Activated naive CD4-positive, alpha-beta T cell (primary cell): ENCODE results near the gene EIF2B5.
"Not testable (repeated sequence)": the region's sequence is repeated elsewhere in the genome, so short reads cannot be mapped to it uniquely, and the experiment has no call there.

ENCODE experiments used
- DNase-seq, 4 experiments: peaks; one replicate each; lab custom pipeline; 2025; lab: John Stamatoyannopoulos, UW

EIF2B5 gene

DNA sequence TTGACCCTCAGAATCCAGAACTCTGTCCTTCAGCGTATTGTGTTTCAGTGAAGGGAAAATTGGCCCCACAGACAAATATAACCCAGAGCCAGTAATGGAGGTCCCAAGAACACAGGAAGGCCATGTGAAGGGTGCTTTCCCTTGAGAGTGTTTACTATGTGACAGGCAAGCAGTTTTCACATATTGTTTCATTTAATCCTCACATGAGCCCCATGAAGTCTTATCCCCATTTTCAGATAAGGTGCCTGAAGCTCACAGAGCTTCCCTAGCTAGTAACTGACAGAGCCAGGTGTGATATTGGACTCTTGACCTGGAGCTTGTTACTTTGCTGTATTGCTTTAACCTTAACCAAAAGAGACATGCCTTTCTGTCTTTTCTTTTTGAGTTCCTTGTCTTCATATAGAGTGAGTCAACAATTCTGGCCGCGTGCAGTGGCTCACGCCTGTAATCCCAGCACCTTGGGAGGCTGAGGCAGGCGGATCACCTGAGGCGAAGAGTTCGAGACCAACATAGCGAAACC, 10.7 kb downstream of the EIF2B5 start:
- no peak for DNase-seq

DNA sequence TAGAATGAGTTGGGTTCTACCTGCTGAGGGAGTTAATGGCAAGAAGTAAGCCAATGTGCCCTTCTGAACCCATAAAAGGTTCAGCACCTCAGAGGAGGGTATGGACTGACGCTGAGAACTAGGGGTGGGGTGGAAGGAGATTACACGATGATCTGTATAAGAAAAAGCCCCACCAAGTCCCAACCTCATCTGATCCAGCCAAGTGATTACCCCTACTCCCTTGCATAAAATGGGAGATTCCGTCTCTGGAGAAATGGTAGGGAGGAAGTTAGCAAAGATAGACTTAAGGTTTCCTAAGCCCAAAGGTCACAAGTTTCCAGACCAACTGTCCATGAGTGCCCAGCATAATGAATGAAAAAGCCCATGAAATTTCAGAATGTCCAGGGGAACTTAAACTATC, 12.9 kb downstream of the EIF2B5 start:
- DNase-seq = no peak

DNA sequence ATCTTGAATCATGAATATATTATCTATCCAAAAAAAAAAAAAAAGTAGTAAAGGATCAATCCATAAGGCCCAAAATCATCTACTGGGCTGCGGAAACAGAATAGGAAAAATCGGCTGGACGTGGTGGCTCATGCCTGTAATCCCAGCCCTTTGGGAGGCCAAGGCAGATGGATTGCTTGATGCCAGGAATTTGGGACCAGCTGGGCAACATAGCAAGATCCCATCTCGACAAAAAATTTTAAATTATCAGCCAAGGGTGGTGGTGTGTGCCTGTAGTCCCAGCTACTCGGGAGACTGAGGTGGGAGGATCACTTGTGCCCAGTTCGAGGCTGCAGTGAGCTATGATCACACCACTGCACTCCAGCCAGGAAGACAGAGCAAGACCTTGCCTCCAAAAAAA, 14.0 kb downstream of the EIF2B5 start:
- DNase-seq = no peak

DNA sequence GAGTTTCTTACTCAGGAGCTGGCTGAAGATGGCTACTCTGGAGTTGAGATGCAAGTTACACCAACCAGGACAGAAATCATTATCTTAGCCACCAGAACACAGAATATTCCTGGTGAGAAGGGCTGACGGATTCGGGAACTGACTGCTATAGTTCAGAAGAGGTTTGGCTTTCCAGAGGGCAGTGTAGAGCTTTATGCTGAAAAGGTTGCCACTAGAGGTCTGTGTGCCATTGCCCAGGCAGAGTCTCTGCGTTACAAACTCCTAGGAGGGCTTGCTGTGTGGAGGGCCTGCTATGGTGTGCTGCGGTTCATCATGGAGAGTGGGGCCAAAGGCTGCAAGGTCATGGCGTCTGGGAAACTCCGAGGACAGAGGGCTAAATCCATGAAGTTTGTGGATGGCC, 14.6 kb downstream of the EIF2B5 start:
- not testable (repeated sequence) for DNase-seq

DNA sequence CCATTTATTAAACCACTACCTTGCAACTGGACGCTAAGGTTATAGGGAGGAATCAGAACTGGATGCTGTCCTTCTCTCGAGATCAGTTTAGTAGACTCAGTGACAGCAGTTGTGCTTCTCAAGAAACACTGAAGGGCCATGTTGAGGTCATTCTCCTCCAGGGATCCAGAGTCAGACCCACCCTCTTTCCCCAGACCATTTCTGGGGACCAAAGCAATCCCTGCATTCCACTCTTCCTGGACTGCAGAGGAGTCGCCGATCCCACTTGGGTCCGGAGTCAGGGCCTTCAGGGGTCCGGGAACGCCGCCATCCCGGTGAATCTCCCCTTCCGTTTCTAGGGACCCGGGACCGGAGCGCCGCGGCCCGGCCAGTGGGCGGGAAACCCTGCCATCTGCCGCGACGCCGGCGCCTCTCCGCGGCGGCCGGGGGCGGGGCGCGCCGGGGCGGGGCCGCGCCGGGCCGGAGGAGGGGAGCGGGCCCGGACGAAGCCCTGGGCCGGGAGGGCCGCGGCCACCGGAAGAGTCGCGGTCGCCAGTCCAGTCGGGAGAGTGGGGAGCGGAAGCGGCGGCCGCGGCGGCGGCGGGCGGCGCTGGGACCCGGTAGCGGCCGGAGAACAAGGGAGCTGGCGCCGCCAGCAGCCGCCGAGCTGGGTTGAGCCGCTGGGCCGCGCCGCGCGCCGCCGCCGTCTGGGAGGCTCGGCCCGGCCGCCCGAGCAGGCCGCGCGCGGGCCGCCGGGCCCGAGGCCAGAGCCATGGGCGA, 19.9 kb downstream of the EIF2B5 start, which contains the start of gene DVL3:
Gene DVL3 (plus strand): TSS at position 493 of the 759 bp plus-strand sequence. CDS start 259 bp downstream, at position 752.
- DNase-seq = peak in 1 of 4 experiments; percentile 36

DNA sequence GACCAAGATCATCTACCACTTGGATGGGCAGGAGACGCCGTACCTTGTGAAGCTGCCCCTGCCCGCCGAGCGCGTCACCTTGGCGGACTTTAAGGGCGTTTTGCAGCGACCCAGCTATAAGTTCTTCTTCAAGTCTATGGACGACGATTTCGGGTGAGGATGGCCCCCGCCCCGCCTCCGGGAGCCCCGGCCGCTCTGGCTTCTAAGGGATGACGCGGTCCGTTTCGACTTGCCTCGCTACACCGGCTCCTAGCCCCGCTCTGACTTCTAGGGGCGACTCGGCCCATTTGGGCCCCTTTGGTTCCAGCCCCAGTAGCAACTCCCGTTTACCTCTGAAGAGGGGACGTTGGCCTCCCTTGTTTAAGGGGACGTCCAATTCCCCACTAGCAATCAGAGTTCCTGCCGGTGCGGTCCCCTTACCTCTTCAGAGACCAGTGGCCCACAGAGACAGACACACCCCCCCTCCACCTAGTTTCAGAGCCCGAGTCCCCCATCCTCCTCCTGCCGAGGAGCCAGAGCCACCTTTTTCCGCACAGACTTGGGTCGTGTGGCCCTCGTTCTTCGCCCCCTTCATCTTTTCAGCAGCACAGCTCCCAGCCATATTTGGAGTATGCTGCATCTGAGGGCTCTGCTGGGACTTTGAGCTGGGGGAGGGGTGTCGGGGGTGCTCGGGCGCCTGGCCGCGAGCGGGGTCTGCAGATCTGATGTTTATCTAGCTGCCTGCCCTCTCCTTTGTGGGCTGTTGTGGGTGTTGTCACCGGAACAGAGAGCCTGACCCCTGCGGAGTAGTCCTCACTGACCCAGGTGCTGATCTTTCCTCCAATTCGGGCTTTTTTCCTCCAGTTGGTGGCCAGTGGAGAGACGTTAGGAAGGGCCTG, 20.7 kb downstream of the EIF2B5 start:
- DNase-seq = peak; percentile 9 to 37 (median 19)

DNA sequence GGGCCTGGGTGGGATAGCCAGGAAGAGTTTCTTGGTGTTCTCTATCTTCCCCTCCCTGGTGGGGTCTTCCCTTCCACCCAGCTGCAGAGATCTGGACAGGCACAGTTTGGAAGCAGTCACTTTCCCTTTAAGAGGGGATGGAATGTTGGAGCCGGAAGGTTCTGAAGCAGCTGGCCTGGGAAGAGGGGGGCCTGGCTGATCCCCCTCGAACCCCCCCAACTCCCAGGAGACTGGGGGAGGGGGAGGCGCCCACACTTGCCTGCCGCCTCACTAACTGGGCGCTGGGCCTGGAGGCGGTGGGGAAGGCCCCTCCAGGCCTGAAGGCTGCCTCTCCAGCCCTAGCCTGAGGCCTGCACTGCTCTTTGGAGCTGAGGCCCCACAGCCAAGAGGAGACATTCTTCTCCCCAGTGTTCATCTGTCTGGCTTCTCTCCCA, 21.4 kb downstream of the EIF2B5 start:
- DNase-seq = no peak

DNA sequence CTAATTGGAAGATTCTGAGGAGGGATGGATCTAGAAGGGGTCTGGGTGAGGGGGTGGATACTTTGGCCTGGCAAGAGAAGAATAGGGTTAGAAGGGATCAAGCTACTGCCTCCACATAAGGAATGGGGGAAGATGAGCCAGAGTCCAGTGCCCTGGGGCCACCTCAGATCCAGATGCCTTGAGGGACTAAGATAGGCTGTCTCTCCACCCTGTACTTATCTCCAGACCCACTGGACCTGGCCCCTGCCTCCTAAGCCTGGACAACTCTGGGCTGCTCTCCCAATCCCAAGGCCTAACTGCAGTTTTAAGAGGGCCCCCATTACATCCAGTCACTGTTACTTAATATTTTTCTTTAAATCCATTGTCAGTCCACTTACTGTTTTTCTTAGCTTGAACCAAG, 22.0 kb downstream of the EIF2B5 start:
- DNase-seq = no peak

DNA sequence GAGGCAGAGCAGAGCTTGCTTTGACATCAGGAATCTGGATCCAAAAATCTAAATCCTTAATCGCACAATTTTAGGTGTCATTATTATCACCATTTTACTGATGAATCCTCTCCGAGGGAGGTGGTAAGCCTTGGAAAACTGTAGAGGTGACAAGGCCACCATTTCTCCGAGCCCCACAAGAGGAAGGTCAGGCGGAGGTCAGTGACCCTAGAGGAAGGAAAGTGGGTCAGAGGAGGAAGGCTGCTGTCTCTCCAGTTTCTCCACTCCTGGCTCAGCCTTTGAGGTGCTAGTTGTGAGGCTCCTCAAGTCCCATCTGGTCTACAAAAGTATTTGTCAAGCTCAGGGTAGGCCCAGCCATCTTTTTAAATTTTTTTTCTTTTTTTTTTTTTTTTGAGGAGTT, 23.2 kb downstream of the EIF2B5 start:
- DNase-seq = no peak

DNA sequence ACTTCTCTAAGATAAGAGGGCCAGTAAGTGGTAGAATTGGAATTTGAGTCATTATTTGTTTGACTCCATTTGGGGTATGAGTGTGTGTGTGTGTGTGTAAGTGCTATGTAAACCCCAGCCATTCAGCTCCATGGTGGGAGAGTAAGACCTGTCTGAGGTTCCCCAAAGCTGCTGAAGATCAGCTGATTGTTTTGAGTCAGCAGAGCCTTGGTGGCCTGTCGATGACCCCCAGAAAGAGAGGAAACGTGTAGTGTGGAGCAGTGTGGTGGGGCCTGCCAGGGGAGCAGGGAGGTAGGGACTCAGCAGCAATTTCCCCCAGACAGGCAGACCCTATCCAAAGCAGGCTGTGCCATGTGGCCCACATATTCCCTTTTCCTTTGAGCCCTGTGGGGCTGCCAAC, 25.3 kb downstream of the EIF2B5 start:
- no peak for DNase-seq

DNA sequence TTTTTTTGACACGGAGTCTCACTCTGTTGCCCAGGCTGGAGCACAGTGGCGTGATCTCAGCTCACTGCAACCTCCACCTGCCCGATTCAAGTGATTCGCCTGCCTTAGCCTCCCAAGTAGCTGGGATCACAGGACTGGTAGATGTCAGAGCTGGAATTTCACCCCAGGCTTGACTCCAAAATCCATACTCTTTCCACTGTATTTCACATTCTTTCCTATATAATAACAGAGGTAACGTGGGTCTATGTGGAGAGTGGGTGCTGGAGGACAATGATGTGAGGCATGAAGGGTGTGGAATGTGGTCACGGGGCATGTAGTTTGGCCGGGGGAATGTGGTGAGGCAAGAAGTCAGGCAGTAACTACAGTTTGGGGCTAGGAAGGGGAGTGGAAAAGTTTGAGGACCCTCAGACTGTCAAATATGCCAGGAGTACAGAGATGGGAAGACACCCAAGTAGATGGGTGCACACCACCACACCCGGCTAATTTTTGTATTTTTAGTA, 27.5 kb downstream of the EIF2B5 start:
- not testable (repeated sequence) for DNase-seq

DNA sequence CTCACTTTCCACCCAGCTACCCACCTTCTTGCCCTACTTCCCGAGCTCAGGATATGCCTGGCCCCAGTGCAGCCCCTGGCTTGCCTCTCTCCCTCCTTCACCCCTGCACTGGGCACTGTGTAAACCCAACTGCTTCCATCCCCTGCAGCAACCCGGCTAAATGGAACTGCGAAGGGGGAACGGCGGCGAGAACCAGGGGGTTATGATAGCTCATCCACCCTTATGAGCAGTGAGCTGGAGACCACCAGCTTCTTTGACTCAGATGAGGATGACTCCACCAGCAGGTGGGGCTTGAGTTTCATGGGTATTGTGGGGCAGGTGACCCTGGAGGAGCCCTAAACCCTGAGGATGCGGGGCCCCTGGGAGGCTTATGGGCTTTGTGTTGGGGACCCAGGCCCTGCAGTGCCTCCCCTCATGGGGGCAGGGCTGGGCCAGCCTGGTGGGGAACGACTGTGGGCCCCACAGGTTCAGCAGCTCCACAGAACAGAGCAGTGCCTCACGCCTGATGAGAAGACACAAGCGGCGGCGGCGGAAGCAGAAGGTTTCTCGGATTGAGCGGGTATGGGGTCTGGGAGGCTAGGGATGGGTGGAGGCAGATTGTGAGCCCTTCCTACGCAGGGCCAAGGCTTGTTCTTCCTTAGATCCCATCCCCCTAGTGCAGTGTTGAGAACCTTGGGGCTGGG, 29.6 kb downstream of the EIF2B5 start:
- DNase-seq = no peak

DNA sequence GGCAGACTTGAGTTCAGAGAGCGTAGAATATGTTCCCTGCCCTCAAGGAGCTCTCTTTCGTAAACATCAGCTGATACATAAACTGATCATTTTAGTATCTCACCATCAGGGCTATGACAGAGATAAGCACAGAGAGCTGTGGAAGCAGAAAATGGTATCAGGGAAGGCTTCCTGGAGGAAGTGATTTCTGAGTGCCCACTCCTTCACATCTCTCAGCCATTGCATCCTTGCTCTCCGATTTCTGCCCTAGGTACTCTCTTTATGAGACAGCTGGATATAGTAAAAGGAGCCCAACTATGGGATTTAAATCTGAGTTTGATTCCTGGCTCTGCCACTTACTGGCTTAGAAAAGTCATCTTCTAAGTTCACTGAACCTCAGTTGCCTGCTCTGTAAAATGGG, 30.4 kb downstream of the EIF2B5 start:
- DNase-seq = no peak

DNA sequence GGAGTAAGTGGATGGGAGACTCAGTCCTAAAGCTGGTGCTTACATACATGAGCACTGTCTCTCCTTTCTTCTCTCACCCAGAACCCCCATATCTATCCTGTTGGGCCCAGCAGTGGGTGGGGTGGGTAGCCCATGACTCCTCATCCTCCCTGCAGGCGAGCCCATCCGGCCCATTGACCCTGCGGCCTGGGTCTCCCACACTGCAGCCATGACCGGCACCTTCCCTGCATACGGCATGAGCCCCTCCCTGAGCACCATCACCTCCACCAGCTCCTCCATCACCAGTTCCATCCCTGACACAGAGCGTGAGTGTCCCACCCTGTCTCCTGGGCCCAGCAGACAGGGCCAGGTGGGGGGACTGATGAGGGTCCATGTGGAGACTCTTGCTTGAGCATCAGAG, 31.5 kb downstream of the EIF2B5 start:
- DNase-seq = no peak

DNA sequence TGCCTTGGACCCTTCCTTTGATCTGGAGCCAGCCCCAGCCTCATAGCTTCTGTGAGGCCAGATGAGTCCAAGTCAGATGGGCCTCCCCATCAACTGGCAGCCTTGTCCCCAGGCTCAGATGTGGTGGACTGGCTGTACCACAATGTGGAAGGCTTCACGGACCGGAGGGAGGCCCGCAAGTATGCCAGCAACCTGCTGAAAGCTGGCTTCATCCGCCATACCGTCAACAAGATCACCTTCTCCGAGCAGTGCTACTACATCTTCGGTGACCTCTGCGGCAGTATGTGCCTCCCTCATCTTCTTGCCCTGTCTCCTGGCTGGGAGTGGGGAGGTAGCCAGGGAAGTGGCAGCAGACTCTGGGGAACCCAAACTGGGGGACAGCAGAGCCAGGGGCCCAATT, 32.6 kb downstream of the EIF2B5 start:
- DNase-seq = no peak

DNA sequence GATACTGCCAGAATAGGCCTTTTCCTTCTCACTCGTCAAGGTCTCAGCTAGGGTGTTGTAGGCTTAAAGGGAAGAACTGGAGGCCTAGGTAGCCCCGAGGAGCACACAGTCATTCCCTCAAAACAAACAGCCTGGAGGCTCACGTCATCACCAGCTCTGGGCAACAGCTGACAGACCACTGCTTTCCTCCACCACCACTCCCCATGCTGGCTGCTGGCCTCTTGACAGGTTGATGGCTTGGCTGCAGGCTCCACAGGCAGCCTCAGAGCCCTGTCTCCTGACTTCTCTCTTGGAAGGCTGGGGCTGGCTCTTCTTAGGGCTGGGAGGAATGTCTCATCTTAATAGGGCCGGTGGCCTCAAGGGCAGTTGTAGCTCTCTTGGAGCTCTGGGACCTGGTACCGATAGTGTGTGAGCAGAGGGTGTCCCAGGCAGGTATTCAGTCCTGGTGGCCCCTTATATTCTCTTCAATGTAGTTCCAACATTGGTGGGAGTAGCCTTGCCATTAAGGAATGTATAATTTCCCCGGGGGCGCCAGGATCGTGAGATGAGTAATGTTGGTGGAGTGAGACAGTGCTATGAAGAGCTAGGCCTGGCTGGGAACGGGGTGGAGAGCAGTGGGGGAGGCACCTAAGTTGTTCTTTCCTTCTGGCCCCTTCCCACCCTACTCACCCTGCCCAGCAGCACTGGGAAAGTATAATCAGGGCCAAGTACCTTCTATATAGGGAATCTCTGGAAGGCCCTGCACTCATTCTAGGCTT, 33.4 kb downstream of the EIF2B5 start:
- no peak for DNase-seq

DNA sequence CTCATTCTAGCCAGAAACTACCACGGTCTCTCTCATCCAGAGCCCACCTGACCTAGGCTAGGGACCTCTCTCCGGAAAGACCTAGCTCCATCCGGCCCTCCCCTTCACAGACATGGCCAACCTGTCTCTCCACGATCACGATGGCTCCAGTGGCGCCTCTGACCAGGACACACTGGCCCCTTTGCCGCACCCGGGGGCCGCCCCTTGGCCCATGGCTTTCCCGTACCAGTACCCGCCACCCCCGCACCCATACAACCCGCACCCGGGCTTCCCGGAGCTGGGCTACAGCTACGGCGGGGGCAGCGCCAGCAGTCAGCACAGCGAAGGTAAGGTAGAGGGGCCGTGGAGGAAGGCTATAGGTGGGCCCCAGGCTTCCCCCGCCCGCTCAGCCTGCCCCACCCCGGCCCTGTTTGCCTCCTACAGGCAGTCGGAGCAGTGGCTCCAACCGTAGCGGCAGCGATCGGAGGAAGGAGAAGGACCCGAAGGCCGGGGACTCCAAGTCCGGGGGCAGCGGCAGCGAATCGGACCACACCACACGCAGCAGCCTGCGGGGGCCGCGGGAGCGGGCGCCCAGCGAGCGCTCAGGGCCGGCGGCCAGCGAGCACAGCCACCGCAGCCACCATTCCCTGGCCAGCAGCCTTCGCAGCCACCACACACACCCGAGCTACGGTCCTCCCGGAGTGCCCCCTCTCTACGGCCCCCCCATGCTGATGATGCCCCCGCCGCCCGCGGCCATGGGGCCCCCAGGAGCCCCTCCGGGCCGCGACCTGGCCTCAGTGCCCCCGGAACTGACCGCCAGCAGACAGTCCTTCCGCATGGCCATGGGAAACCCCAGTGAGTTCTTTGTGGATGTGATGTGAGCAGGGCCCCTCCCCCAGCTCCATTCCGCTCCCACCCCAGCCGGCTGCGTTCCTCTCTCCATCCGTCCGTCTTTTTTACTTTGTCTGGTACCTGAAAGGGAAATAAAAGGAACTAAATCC, 35.0 kb downstream of the EIF2B5 start:
- no peak for DNase-seq

DNA sequence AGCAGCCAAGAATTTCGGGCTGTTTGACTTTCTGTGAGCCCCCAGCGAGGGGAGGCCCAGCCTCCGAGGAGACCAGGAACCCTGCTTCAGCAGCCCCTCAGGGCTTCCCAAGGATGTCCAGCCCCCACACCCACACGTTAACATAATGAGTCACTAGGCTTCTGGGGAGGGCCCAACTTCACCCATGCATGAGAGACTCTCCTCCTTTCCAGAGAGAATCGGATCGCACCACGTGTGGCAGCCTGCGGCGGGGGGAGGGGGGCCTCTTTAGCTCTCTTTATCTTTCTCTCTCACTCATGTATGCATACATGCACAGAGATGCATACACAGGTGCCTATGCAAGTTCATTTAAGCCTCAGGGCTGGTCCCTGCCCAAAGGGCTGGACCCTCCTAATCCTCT, 36.4 kb downstream of the EIF2B5 start:
- no peak for DNase-seq

DNA sequence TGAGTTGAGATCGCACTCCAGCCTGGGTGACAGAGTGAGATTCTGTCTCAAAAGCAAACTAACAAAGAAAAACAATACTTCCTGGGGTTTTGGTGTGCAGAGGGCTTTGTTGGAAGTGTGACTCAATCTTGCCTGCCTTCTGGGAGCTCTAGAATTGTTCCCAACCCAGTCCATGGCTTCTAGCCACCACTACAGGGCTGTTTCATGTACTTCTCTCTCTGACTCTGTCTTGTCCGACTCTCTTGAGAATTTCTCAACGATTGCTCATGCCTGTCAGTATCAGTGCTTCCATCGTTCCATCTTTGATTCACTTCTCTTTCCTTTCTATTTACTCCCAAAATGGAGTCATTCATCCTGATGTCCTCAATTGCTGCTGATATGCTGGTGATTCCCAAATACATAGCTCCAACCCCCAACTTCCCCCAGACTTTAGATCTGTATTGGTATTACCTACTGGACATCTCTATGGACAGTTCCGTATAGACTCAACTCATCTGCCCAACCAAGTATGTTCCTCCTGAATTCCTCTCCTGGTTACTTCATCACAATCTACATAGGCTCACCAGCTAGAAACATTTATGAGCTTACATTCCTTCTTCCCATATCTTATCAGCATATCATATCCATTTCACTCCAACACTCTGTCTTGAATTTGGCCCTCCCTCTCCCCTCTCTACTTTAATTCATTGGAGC, 37.7 kb downstream of the EIF2B5 start:
- DNase-seq = no peak

DNA sequence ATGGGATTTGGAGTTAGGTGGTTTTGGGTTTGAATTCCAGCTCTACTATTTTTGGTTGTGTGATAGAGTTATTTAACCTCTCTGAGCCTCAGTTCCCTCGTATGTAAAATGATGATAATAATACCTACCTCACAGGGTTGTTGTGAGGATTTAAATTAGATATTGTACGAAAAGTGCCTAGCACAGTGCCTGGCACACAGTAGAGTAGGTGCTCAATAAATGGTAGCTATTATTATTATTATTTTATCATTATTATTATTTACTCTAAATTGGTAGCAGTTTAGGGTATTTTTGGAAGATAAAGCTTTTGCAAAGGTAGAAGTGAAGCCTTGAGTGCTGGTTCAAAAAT, 38.2 kb downstream of the EIF2B5 start:
- DNase-seq = no peak
